ENCODE data around the gene OAT.
"Not testable (repeated sequence)": the region's sequence is repeated elsewhere in the genome, so short reads cannot be mapped to it uniquely, and the experiment has no call there.

The OAT gene

DNA sequence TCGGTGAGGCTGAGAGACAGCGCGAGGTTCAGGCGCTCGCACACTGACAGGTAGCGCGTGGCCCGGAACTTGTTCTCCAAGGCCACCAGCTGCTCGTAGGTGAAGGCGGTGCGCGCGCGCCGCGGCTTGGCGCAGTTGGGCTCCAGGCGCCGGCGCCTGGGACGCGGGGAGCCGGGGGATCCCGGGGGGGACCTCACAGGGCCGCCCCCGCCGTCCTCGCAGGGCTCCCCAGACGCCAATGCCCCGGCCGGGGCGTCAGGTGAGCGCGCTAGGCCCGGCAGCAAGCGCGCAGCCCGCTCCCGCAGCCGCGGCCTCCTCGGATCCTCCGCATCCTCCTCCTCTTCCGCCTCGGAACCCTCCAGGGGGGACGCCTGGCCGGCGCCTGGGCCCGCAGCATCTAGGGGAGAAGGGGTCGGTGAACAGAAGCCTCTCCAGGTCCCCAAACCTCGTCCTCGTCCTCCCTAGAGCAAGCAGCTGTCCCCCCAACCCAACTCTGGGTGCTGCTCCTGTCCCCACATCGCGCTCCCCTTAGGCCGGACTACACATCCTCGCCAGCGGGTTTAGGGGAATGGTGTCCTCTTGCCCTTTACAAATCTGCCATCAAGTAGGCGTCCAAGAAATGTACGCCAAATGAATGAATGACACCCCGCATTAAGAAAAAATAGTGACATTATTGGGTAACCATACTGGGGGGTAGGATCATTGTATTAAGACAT is 29.2 kb upstream of the OAT start:
- no peak for DNase-seq (ENCODE audit: low read depth)
- no peak overlapping the region for H3K4me3 ChIP-seq (replicated peaks; ENCODE audit: low read depth, low read length)
- TF ChIP-seq CTCF (IDR thresholded peaks at IDR 0.05; ENCODE audit: low read length, missing control alignments), result no peak

GRCh38 chr10:124446830-124447750 is 28.4 kb upstream of the OAT start:
- TF ChIP-seq CTCF (IDR thresholded peaks at IDR 0.05; ENCODE audit: low read length, missing control alignments), result no peak
- no peak overlapping the region for H3K4me3 ChIP-seq (replicated peaks; ENCODE audit: low read depth, low read length)
- no peak for DNase-seq (ENCODE audit: low read depth)

DNA sequence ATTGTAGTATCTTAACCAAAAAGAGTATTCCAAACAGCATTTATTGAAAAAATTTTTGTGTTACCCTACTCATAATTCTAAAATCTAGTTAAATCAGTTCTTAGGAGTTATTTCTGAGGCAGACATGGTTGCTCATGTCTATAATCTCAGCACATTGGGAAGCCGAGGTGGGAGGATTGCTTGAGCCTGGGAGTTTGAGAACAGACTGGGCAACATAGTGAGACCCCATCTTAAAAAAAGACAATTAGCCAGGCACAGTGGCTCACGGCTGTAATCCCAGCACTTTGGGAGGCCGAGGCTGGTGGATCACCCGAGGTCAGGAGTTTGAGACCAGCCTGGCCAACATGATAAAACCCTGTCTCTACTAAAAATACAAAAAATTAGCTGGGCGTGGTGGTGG is 23.0 kb upstream of the OAT start:
- DNase-seq (ENCODE audit: low read depth); H3K4me3 ChIP-seq (replicated peaks; ENCODE audit: low read depth, low read length): not testable (repeated sequence)

- no peak overlapping the region for H3K4me3 ChIP-seq (replicated peaks; ENCODE audit: low read depth, low read length)
- TF ChIP-seq CTCF (IDR thresholded peaks at IDR 0.05; ENCODE audit: low read length, missing control alignments), result no peak
- DNase-seq (ENCODE audit: low read depth), result no peak
Observed at GRCh38 chr10:124436191-124436638, 17.5 kb upstream of the OAT start.

DNA sequence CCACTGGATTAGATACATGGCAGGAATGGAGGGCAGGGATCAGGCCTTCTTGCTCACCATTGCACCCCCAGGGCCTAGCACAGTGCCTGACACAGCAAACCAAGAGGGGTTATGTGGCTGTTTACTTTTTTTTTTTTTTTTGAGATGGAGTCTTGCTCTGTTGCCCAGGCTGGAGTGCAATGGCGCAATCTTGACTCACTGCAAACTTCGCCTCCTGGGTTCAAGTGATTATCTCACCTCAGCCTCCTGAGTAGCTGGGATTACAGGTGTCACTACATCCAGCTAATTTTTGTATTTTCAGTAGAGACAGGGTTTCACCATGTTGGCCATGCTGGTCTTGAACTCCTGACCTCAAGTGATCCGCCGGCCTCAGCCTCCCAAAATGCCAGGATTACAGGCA is 17.0 kb upstream of the OAT start:
- not testable (repeated sequence) for H3K4me3 ChIP-seq (replicated peaks; ENCODE audit: low read depth, low read length)

GRCh38 chr10:124433461-124433860 is 14.7 kb upstream of the OAT start:
- DNase-seq (ENCODE audit: low read depth), result no peak
- H3K4me3 ChIP-seq (replicated peaks; ENCODE audit: low read depth, low read length), result no peak overlapping the region
- TF ChIP-seq CTCF (IDR thresholded peaks at IDR 0.05; ENCODE audit: low read length, missing control alignments), result no peak

More for the DNA sequence above, 17.0 kb upstream of the OAT start:
- not testable (repeated sequence) for DNase-seq (ENCODE audit: low read depth)

DNA sequence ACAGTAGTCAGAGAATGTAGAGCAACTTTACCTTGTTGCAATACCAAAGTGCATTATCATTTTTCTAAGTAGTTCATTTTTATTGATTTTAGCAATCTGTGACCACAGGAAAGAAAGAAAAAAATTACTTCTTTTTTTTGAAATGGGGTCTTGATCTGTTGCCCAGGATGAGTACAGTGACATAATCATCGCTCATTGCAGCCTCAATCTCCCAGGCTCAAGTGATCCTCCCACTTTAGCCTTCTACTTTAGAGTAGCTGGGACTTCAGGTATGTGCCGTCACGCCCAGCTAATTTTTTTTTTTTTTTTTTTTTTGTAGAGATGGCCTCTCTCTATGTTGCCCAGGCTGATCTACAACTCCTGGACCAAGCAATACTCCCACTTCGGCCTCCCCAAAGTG is 11.4 kb upstream of the OAT start:
- H3K4me3 ChIP-seq (replicated peaks; ENCODE audit: low read depth, low read length), result no peak overlapping the region
- DNase-seq (ENCODE audit: low read depth), result no peak
- no peak for TF ChIP-seq CTCF (IDR thresholded peaks at IDR 0.05; ENCODE audit: low read length, missing control alignments)

Measured in fibroblast of pulmonary artery (primary cell).